NB4 (cell line): ENCODE results near the gene NCL.
A peak's percentile ranks its signal among the peaks of the same experiment; 100 is the strongest.

Source experiments
- CTCF ChIP-seq: IDR thresholded peaks from one replicate; pipeline ENCODE4 v1.5.1; 2012; ENCODE audit warnings: low read depth, low read length
- POLR2A ChIP-seq: IDR thresholded peaks from 2 replicates; pipeline ENCODE4 v1.6.1; 2011; ENCODE audit warnings: mild to moderate bottlenecking; ENCODE audit not compliant: insufficient read length; ENCODE audit errors: extremely low read depth

- TF ChIP-seq POLR2A (no peak), CTCF (peak; percentile 97)
Measured at GRCh38 chr2:231411831-231412617, 52.3 kb downstream of the NCL start.
